Astrocyte (in vitro differentiated cells and primary cell): Measurements from ENCODE around the gene OPCML.

Source experiments
- EZH2 ChIP-seq: IDR thresholded peaks from 2 replicates; pipeline ENCODE4 v1.6.1; 2012; ENCODE audit warnings: mild to moderate bottlenecking, low read length, inconsistent platforms; ENCODE audit not compliant: insufficient read depth
- TF ChIP-seq, protein P1 (sequence below): IDR thresholded peaks from 2 replicates; pipeline ENCODE4 v1.5.1; 2011; ENCODE audit warnings: low read depth, mild to moderate bottlenecking, inconsistent platforms, low read length, moderate library complexity; ENCODE audit not compliant: insufficient read depth

- TF ChIP-seq, protein P1, sequence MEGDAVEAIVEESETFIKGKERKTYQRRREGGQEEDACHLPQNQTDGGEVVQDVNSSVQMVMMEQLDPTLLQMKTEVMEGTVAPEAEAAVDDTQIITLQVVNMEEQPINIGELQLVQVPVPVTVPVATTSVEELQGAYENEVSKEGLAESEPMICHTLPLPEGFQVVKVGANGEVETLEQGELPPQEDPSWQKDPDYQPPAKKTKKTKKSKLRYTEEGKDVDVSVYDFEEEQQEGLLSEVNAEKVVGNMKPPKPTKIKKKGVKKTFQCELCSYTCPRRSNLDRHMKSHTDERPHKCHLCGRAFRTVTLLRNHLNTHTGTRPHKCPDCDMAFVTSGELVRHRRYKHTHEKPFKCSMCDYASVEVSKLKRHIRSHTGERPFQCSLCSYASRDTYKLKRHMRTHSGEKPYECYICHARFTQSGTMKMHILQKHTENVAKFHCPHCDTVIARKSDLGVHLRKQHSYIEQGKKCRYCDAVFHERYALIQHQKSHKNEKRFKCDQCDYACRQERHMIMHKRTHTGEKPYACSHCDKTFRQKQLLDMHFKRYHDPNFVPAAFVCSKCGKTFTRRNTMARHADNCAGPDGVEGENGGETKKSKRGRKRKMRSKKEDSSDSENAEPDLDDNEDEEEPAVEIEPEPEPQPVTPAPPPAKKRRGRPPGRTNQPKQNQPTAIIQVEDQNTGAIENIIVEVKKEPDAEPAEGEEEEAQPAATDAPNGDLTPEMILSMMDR: no peak
- no peak for TF ChIP-seq EZH2
Observed at GRCh38 chr11:132540581-132540980, 991.7 kb downstream of the OPCML start.
